OCI-LY3 (cell line): ENCODE measurements around the gene TRIM26.

Experiments
- CTCF ChIP-seq: fragments of 200-600, 300-600 bp; sonication (generic); IDR thresholded peaks from 2 replicates; pipeline ENCODE4 v1.5.1; 2014; ENCODE audit warnings: antibody characterized with exemption, low read length, low read depth
- EZH2phosphoT487 ChIP-seq: fragments of 200-600 bp; shearing (Covaris generic); IDR thresholded peaks from 2 replicates; pipeline ENCODE4 v1.6.1; 2018; ENCODE audit warnings: antibody characterized with exemption, mixed run types, low read depth

DNA sequence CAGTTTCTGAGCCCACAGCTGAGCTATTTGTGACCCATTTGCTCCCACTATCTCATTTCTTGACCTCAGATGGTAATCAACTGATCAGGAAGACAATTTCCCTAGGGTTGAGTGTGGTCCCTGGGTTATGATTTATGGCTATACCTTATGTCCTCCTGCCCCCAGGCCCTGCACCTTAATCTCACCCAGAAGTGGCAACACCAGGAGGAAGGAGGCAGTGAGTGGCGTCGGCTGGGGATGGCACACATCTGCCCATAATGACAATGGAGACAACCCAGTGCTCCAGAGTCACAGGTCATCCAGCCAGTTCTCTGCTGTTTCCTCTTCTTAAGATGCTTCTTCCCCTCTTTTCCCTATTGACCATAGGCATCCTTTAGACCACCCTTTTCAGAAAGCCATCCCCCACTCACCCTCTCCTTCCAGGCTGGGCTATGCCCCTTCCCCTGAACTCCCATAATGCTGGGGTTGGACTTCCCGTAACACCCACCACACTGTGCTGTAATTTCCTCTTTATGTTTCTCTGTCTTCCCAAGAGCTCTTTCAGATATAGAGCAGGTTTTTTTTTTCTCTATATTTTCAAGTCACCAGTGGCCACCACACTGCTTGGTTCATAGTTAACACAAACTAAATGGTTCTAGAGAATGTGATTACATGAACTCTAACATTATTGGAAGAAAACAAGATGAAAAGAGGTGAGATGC, 60.1 kb downstream of the TRIM26 start:
- TF ChIP-seq CTCF (no peak), EZH2phosphoT487 (no peak)
